ENCODE data around the gene FBXL4.
"Not testable (repeated sequence)": the region's sequence is repeated elsewhere in the genome, so short reads cannot be mapped to it uniquely, and the experiment has no call there.

GRCh38 chr6:98906342-98906741, 41.4 kb downstream of the FBXL4 start:
- TF ChIP-seq EZH2 (IDR thresholded peaks at IDR 0.05; ENCODE audit: borderline replicate concordance); CTCF (IDR thresholded peaks at IDR 0.05; ENCODE audit: poor library complexity): not testable (repeated sequence)

Data from hepatocyte (in vitro differentiated cells).